H1 (cell line): Measurements from ENCODE around the gene NEK11. TPM values are rescaled to one million over a fixed set of nuclear protein-coding genes. Genes with fewer than 3 reads are reported as not detected.

Experiments
- CTCF ChIA-PET: fragments of 300-600 bp; sonication (Branson Sonifier 250); formaldehyde crosslinking; loops from one replicate; lab custom pipeline; 2021; ENCODE audit not compliant: partially characterized antibody; lab: Charles Lee
- POLR2A ChIA-PET: fragments of 300-600 bp; sonication (Branson Sonifier 250); formaldehyde crosslinking; loops from one replicate; lab custom pipeline; 2021; ENCODE audit warnings: inconsistent platforms; ENCODE audit not compliant: partially characterized antibody; lab: Charles Lee
- DNase-seq, 2 experiments: peaks; one replicate each; pipeline versions ENCODE4 v3.0.0 to v3.0.0-alpha.2; 2010 to 2022; ENCODE audit warnings: low spot score in 2 of 2, low read depth in 1 of 2, mixed read lengths in 1 of 2
- FAIRE-seq: peaks from 2 replicates; lab custom pipeline; 2011; peaks lifted over from hg19 to GRCh38; lab: Jason Lieb, UNC
- H2AFZ ChIP-seq: 2 replicates; pipeline ENCODE4 v1.8.1; 2012; ENCODE audit warnings: low read length, inconsistent platforms
- H2AK5ac ChIP-seq: 2 replicates; pipeline ENCODE4 v1.6.1; 2013; ENCODE audit warnings: low read depth, low read length
- H2BK120ac ChIP-seq: replicated peaks from 2 replicates; pipeline ENCODE3; 2013; ENCODE audit warnings: low read depth, low read length, inconsistent platforms
- H2BK12ac ChIP-seq: 2 replicates; pipeline ENCODE4 v1.6.1; 2013; ENCODE audit warnings: low read depth, low read length
- H2BK15ac ChIP-seq: 2 replicates; pipeline ENCODE4 v1.6.1; 2013; ENCODE audit warnings: low read length
- H2BK20ac ChIP-seq: 2 replicates; pipeline ENCODE4 v1.6.1; 2013; ENCODE audit warnings: low read length
- H2BK5ac ChIP-seq: 2 replicates; pipeline ENCODE4 v1.6.1; 2013; ENCODE audit warnings: low read depth, low read length
- H3K14ac ChIP-seq: 2 replicates; pipeline ENCODE4 v1.6.1; 2013; ENCODE audit warnings: inconsistent platforms; ENCODE audit not compliant: insufficient read length
- H3K18ac ChIP-seq: 2 replicates; pipeline ENCODE4 v1.6.1; 2013; ENCODE audit warnings: low read length; ENCODE audit errors: extremely low read depth
- H3K23ac ChIP-seq: 2 replicates; pipeline ENCODE4 v1.6.1; 2013; ENCODE audit warnings: inconsistent platforms; ENCODE audit not compliant: insufficient read length
- H3K23me2 ChIP-seq: 2 replicates; pipeline ENCODE4 v1.6.1; 2013; ENCODE audit warnings: low read depth, low read length
- H3K27ac ChIP-seq: 2 replicates; pipeline ENCODE4 v1.6.1; 2011; ENCODE audit warnings: low read depth, low read length, inconsistent platforms
- H3K27me3 ChIP-seq, 4 experiments: replicated peaks in 1 of 4; 1 replicate in 1 of 4; 2 replicates in 3 of 4; pipeline versions ENCODE4 v1.6.1 to v1.8.1; 2011 to 2013; ENCODE audit warnings: low read length in 3 of 4, mild to moderate bottlenecking in 3 of 4, inconsistent platforms in 2 of 4, mixed read lengths in 2 of 4, moderate library complexity in 1 of 4; ENCODE audit not compliant: control insufficient read depth in 3 of 4, insufficient read depth in 3 of 4; ENCODE audit errors: extremely low read depth in 1 of 4
- H3K36me3 ChIP-seq, 4 experiments: 2 replicates each; pipeline versions ENCODE4 v1.6.1 to v1.8.1; 2011 to 2013; ENCODE audit warnings: mild to moderate bottlenecking in 4 of 4, low read length in 3 of 4, moderate library complexity in 2 of 4, control low read depth in 1 of 4, inconsistent platforms in 1 of 4; ENCODE audit not compliant: insufficient read depth in 4 of 4, control insufficient read depth in 2 of 4
- H3K4ac ChIP-seq: replicated peaks from 2 replicates; pipeline ENCODE3; 2013; ENCODE audit warnings: low read length, low read depth, mixed read lengths, inconsistent platforms; ENCODE audit not compliant: insufficient read length
- H3K4me1 ChIP-seq, 4 experiments: replicated peaks in 1 of 4; 1 replicate in 1 of 4; 2 replicates in 3 of 4; pipeline versions ENCODE4 v1.6.1 to v1.8.1; 2011 to 2013; ENCODE audit warnings: low read length in 3 of 4, inconsistent platforms in 2 of 4, mixed read lengths in 1 of 4; ENCODE audit not compliant: insufficient read depth in 4 of 4, control insufficient read depth in 3 of 4
- H3K4me2 ChIP-seq, 2 experiments: 2 replicates each; pipeline versions ENCODE4 v1.6.1 to v1.8.1; 2011 to 2013; ENCODE audit warnings: low read depth in 2 of 2, low read length in 2 of 2, control low read depth in 1 of 2, inconsistent platforms in 1 of 2, mild to moderate bottlenecking in 1 of 2; ENCODE audit not compliant: insufficient read depth in 1 of 2
- H3K4me3 ChIP-seq, 4 experiments: fragments of 200-600, 300-600 bp in 1 of 4; sonication (generic), shearing (Covaris generic), sonication (Bioruptor Twin) in 1 of 4; 2 replicates each; pipeline versions ENCODE4 v1.5.1 to v1.8.1; 2011 to 2016; ENCODE audit warnings: low read length in 4 of 4, low read depth in 3 of 4, control low read depth in 2 of 4, inconsistent platforms in 2 of 4, mild to moderate bottlenecking in 2 of 4, mixed read lengths in 1 of 4, moderate library complexity in 1 of 4; ENCODE audit not compliant: insufficient read depth in 2 of 4; ENCODE audit errors: extremely low read depth in 1 of 4
- H3K56ac ChIP-seq: replicated peaks from 2 replicates; pipeline ENCODE3; 2013; ENCODE audit warnings: low read depth, mild to moderate bottlenecking, mixed read lengths, low read length, inconsistent platforms; ENCODE audit not compliant: insufficient read length
- H3K79me1 ChIP-seq: 2 replicates; pipeline ENCODE4 v1.6.1; 2013; ENCODE audit warnings: low read depth, low read length, control low read depth
- H3K79me2 ChIP-seq, 2 experiments: 2 replicates each; pipeline versions ENCODE4 v1.6.1 to v1.8.1; 2012 to 2013; ENCODE audit warnings: low read length in 2 of 2, mild to moderate bottlenecking in 2 of 2, inconsistent platforms in 1 of 2; ENCODE audit not compliant: insufficient read depth in 2 of 2, control insufficient read depth in 1 of 2
- H3K9ac ChIP-seq, 4 experiments: replicated peaks in 1 of 4; 1 replicate in 1 of 4; 2 replicates in 3 of 4; pipeline versions ENCODE4 v1.6.1 to v1.8.1; 2011 to 2013; ENCODE audit warnings: low read depth in 3 of 4, low read length in 3 of 4, control low read depth in 2 of 4, mild to moderate bottlenecking in 2 of 4, moderate library complexity in 2 of 4, inconsistent platforms in 1 of 4; ENCODE audit errors: extremely low read depth in 1 of 4
- H3K9me3 ChIP-seq, 2 experiments: 2 replicates each; pipeline versions ENCODE4 v1.6.1 to v1.8.1; 2012 to 2013; ENCODE audit warnings: mild to moderate bottlenecking in 2 of 2, moderate library complexity in 2 of 2, control low read depth in 1 of 2, inconsistent platforms in 1 of 2, low read depth in 1 of 2, low read length in 1 of 2, mixed read lengths in 1 of 2; ENCODE audit not compliant: insufficient read depth in 2 of 2
- H4K20me1 ChIP-seq, 2 experiments: replicated peaks in 1 of 2; 2 replicates each; pipeline versions ENCODE3 to v1.8.1; 2011 to 2013; ENCODE audit warnings: inconsistent platforms in 2 of 2, low read length in 2 of 2, mild to moderate bottlenecking in 1 of 2; ENCODE audit not compliant: insufficient read depth in 2 of 2, control insufficient read depth in 1 of 2
- H4K5ac ChIP-seq: 2 replicates; pipeline ENCODE4 v1.6.1; 2013; ENCODE audit warnings: low read length, low read depth, mixed read lengths, inconsistent platforms; ENCODE audit not compliant: insufficient read length
- H4K8ac ChIP-seq: 2 replicates; pipeline ENCODE4 v1.8.0; 2013; ENCODE audit warnings: mild to moderate bottlenecking, moderate library complexity, low read length, inconsistent platforms; ENCODE audit not compliant: insufficient read depth; ENCODE audit errors: extremely low read depth
- H4K91ac ChIP-seq: replicated peaks from 2 replicates; pipeline ENCODE3; 2013; ENCODE audit warnings: low read length, mixed read lengths, inconsistent platforms; ENCODE audit not compliant: insufficient read length
- CHD1 ChIP-seq: IDR thresholded peaks from 2 replicates; pipeline ENCODE4 v1.6.1; 2012; ENCODE audit warnings: low read depth, low read length, improper control_type of control experiment
- WGBS, 2 experiments: shearing (Covaris generic) in 1 of 2; methylation state at CpG; one replicate each; pipeline versions ENCODE4 v1.1.6 to v1.1.7; 2013 to 2015; ENCODE audit warnings: low lambda C conversion rate in 2 of 2, mixed read lengths in 2 of 2, inconsistent platforms in 1 of 2, low coverage in 1 of 2, missing lambda C conversion rate in 1 of 2; ENCODE audit not compliant: insufficient replicate concordance in 2 of 2, insufficient coverage in 1 of 2, insufficient read length in 1 of 2; ENCODE audit errors: extremely low coverage in 1 of 2, missing lambda C conversion rate in 1 of 2; 5-methylcytosine and 5-hydroxymethylcytosine counted together
- polyA plus RNA-seq, 7 experiments: library from polyadenylated mRNA; depleted of rRNA in 3 of 7; stranded (reverse) in 5 of 7; unstranded in 2 of 7; fragments of >200 nt in 5 of 7; fragments of 200-250 nt in 2 of 7; gene quantifications; 1 replicate in 5 of 7; 2 replicates in 1 of 7; 4 replicates in 1 of 7; pipeline versions ENCODE4 v1.2.1 to v1.2.3, GENCODE V29; 2011 to 2013; ENCODE audit warnings: missing spikeins in 2 of 7, mixed read lengths in 2 of 7
- total RNA-seq: library from RNA; stranded (reverse); fragmentation: NEBNext Ultra II Directional; extraction: Animal tissue kit (Norgen Biotek cat#: 25700); gene quantifications from 2 replicates; pipeline ENCODE4 v1.2.1, GENCODE V29; 2021

Gene NEK11
- total and polyA plus RNA-seq, 2 of the 8 experiments (the other 6 are each of a cell fraction or from before 2014, with no cell fraction given), result 0.60 TPM; not detected in 1

DNA sequence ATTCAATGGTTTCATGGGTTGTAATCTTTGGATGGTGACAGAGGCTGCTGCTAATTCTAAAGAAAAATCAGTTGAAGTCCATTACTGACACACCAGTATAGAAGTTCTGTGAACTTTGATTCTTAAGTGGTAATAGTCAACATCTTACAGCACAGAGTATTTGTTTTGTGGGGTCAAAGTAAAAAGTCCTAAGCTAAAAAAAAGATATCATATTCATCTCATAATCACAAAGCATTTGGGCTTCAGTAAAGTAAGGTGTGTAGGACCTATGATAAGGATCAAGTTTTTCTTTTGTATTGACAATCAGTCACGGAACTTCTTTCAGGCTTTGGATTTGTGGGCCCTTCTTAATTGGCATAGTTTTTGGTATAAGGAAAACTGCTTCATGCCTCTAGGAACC lies 1.1 kb upstream of the NEK11 start:
- Histone ChIP-seq H3K18ac (no peak overlapping the region), H3K27ac (no peak overlapping the region), H3K79me1 (no peaks in the 10 kb centered on the region), H2AK5ac (no peak overlapping the region), H3K9ac (no peak overlapping the region), H3K56ac (no peak overlapping the region), H3K79me2 (no peaks in the 10 kb centered on the region), H2BK20ac (no peak overlapping the region), H2BK120ac (no peak overlapping the region), H3K14ac (no peak overlapping the region), H3K23ac (no peak overlapping the region), H2BK15ac (no peak overlapping the region), H3K36me3 (peaks cover 0 to 11% (median 1%) of the 10 kb centered on the region in 4 experiments; a peak in 4 of 8 replicates), H3K4me1 (peaks cover 0 to 6% (median 1%) of the 10 kb centered on the region in 4 experiments; a peak in 3 of 7 replicates), H4K8ac (no peak overlapping the region), H4K5ac (no peak overlapping the region), H3K9me3 (no peaks in the 10 kb centered on the region), H3K4me3 (peak overlapping the region; percentile 68 to 91 (median 91); a peak in 7 of 8 replicates), H2BK5ac (no peak overlapping the region), H3K27me3 (no peaks in the 10 kb centered on the region), H3K4me2 (peak overlapping the region; percentile 72 to 99), H4K20me1 (no peaks in the 10 kb centered on the region), H3K4ac (no peak overlapping the region), H2BK12ac (no peak overlapping the region), H4K91ac (no peak overlapping the region), H3K23me2 (peaks cover 8% of the 10 kb centered on the region; the same call in 1 of the 2 replicates), H2AFZ (no peak overlapping the region)
- DNase-seq, result no peak
- 82% methylated on average over 1 of the region's 1 CpG; no CpG with 5 or more reads in 1 of the 2 experiments for WGBS, 2 experiments
- FAIRE-seq, result no peak
- TF ChIP-seq CHD1, result no peak
- POLR2A ChIA-PET, result interaction anchor here (1.6 kb wide), 1 partner anchor 423 kb away, joined by 3 read pairs; no protein-coding TSS in a partner anchor
- CTCF ChIA-PET, result interaction anchor here (0.7 to 1.6 kb wide), 3 partner anchors 11 to 325 kb away, joined by 3 read pairs; no protein-coding TSS in a partner anchor
